ENCODE measurements around the gene FAM78A. TPM values are rescaled to one million over a fixed set of nuclear protein-coding genes. Genes with fewer than 3 reads are reported as not detected.

FAM78A gene
- total RNA-seq, 1 experiment from 2014 or later, result 0.40 TPM

DNA sequence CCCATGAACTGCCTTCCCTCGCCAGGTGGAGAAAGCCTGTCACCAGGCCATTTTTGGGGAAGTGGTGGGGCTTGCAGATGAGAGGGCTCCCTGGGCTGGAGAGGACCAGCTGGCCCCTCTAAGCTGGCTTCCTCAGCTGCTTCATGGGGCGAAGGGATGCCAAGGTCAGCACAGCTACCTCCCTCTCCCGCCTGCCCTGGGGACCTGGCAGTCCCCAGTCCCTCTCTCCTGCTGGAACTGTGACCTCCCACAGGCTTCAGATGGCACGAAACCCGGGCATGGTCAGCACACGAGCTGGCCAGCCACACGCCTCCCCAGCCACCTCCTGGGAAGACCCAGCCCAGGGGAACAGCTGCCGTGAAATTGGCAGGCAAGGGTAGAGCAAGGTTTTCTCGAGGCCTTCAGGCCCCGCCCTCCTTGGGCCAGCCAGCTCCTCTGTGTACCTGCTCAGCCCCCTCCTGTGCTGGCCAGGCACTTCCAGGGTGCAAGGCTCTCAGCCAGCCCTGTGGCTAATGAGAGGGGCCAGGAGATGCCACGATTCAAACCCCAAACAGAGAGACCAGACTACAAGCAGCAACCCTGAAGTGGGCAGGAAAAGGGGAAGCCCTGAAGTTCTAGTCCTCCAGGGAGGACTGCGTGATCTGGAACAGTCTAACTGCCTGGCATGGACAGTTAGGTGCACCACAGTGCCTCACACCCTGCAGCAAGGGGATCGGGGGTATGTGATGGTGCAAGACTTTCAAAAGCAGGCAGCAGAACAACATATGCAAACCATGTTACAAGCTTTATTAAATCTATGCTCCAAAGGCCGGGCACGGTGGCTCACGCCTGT lies 26.1 kb upstream of the FAM78A start:
- CTCF ChIA-PET, result interaction anchor here (0.6 kb wide), 1 partner anchor 38 kb away, joined by 3 read pairs; no protein-coding TSS in a partner anchor
- intact Hi-C loops (cut with micrococcal nuclease), result no loop called here

DNA sequence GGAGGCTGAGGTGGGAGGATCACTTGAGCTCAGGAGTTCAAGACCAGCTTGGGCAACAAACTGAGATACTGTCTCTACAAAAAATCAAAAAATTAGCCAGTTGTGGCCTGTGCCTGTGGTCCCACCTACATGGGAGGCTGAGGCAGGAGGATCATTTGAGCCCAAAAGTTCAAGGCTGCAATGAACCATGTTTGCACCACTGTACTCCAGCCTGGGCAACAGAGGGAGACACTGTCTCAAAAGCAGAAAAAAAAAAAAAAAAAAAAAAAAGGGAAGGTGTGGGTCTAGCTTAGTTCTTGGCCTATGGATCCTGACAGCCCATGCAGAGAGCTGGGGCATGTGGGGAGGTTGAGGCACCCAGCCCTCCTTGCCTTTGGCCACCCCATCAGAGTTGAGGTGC lies 24.1 kb upstream of the FAM78A start:
- Mint-ChIP-seq H3K4me1 (ENCODE audit: insufficient read depth, unreplicated experiment) (no peaks in the 10 kb centered on the region), H3K36me3 (ENCODE audit: insufficient read depth, unreplicated experiment) (no peaks in the 10 kb centered on the region), H3K27me3 (ENCODE audit: insufficient read depth, unreplicated experiment) (peaks cover 16% of the 10 kb centered on the region), H3K9me3 (ENCODE audit: unreplicated experiment) (no peaks in the 10 kb centered on the region), H3K4me3 (ENCODE audit: unreplicated experiment) (no peak overlapping the region), H3K27ac (ENCODE audit: low read depth, unreplicated experiment) (no peak overlapping the region)
- CTCF ChIA-PET, result interaction anchor here (0.6 kb wide), 1 partner anchor 381 kb away, joined by 3 read pairs; no protein-coding TSS in a partner anchor
- DNase-seq (ENCODE audit: unreplicated experiment), result no peak
- TF ChIP-seq, protein P1, sequence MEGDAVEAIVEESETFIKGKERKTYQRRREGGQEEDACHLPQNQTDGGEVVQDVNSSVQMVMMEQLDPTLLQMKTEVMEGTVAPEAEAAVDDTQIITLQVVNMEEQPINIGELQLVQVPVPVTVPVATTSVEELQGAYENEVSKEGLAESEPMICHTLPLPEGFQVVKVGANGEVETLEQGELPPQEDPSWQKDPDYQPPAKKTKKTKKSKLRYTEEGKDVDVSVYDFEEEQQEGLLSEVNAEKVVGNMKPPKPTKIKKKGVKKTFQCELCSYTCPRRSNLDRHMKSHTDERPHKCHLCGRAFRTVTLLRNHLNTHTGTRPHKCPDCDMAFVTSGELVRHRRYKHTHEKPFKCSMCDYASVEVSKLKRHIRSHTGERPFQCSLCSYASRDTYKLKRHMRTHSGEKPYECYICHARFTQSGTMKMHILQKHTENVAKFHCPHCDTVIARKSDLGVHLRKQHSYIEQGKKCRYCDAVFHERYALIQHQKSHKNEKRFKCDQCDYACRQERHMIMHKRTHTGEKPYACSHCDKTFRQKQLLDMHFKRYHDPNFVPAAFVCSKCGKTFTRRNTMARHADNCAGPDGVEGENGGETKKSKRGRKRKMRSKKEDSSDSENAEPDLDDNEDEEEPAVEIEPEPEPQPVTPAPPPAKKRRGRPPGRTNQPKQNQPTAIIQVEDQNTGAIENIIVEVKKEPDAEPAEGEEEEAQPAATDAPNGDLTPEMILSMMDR (IDR thresholded peaks at IDR 0.05; ENCODE audit: unreplicated experiment), result no peak
- BruUV-seq (replicated peaks), result no TSS peak
- POLR2A ChIA-PET, result no interaction called here
- intact Hi-C loops (cut with micrococcal nuclease), result no loop called here

More for the DNA sequence above, 26.1 kb upstream of the FAM78A start:
- POLR2A ChIA-PET, result no interaction called here
- Mint-ChIP-seq H3K36me3 (ENCODE audit: insufficient read depth, unreplicated experiment) (no peaks in the 10 kb centered on the region), H3K9me3 (ENCODE audit: unreplicated experiment) (no peaks in the 10 kb centered on the region), H3K4me3 (ENCODE audit: unreplicated experiment) (no peak overlapping the region), H3K4me1 (ENCODE audit: insufficient read depth, unreplicated experiment) (no peaks in the 10 kb centered on the region), H3K27ac (ENCODE audit: low read depth, unreplicated experiment) (no peak overlapping the region), H3K27me3 (ENCODE audit: insufficient read depth, unreplicated experiment) (no peaks in the 10 kb centered on the region)
- TF ChIP-seq, protein P1 (IDR thresholded peaks at IDR 0.05; ENCODE audit: unreplicated experiment), result no peak
- no peak for DNase-seq (ENCODE audit: unreplicated experiment)
- no TSS peak for BruUV-seq (replicated peaks)

DNA sequence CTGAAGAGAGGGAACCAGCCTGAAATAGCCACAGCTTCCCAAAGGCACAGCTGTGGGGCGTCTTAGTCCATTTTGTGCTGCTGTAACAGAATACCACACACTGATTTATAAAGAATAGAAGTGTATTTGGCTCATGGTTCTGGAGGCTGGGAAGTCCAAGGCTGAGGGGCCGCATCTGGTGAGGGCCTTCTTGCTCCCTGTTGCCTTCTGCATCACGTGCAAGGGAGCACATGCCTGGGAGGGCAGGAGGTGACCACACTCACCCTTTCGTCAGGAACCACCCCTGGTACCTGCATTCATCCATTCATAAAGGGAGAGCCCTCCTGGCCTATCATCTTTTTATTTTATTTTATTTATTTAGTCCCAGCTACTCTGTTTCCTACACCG lies 23.6 kb upstream of the FAM78A start:
- Mint-ChIP-seq H3K36me3 (ENCODE audit: insufficient read depth, unreplicated experiment) (no peaks in the 10 kb centered on the region), H3K27ac (ENCODE audit: low read depth, unreplicated experiment) (no peak overlapping the region), H3K4me3 (ENCODE audit: unreplicated experiment) (no peak overlapping the region), H3K4me1 (ENCODE audit: insufficient read depth, unreplicated experiment) (no peaks in the 10 kb centered on the region), H3K27me3 (ENCODE audit: insufficient read depth, unreplicated experiment) (peaks cover 18% of the 10 kb centered on the region), H3K9me3 (ENCODE audit: unreplicated experiment) (no peaks in the 10 kb centered on the region)
- ChIA-PET CTCF (no interaction called here), POLR2A (no interaction called here)
- TF ChIP-seq, protein P1 (IDR thresholded peaks at IDR 0.05; ENCODE audit: unreplicated experiment), result no peak
- intact Hi-C loops (cut with micrococcal nuclease), result no loop called here
- DNase-seq (ENCODE audit: unreplicated experiment), result no peak
- no TSS peak for BruUV-seq (replicated peaks)

DNA sequence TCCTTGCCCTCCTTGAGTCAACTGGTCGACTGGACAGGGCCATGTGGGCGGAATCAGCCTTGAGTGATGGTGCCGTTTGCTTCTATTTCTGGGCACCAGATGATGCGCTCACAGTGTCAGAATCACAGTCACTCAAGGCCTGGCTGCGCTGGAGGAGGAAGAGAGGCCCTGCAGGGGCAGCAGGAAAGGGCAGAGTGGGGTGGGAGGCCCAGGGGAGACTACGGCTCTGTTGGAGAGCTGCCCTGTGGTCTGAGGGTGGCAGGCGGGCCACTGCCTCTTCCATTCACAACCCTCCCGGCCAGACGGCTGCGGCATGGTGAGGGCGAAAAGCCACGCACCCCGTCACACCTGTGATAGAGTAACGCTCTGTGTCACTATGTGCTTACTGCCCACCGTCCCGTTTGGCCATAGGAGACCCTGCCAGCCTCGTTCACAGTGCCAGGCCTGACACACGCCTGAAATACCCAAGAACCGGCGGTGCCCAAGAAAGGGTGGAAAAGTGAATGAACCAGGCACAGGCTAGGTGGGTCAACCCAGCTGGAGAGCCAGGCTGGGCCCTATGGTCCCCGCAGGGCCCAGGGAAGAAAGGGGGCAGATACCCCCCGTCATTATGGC lies 23.1 kb upstream of the FAM78A start:
- no peak for DNase-seq (ENCODE audit: unreplicated experiment)
- Mint-ChIP-seq H3K4me1 (ENCODE audit: insufficient read depth, unreplicated experiment) (no peaks in the 10 kb centered on the region), H3K27ac (ENCODE audit: low read depth, unreplicated experiment) (no peak overlapping the region), H3K9me3 (ENCODE audit: unreplicated experiment) (no peaks in the 10 kb centered on the region), H3K36me3 (ENCODE audit: insufficient read depth, unreplicated experiment) (no peaks in the 10 kb centered on the region), H3K27me3 (ENCODE audit: insufficient read depth, unreplicated experiment) (peaks cover 18% of the 10 kb centered on the region), H3K4me3 (ENCODE audit: unreplicated experiment) (no peak overlapping the region)
- POLR2A ChIA-PET, result no interaction called here
- BruUV-seq (replicated peaks), result no TSS peak
- intact Hi-C loops (cut with micrococcal nuclease), result no loop called here
- TF ChIP-seq, protein P1 (IDR thresholded peaks at IDR 0.05; ENCODE audit: unreplicated experiment), result no peak
- CTCF ChIA-PET, result no interaction called here

Measured in MCF 10A (cell line).